H1 (cell line): Measurements from ENCODE around the gene ROBO2.

Experiments used
- CHD1 ChIP-seq: IDR thresholded peaks from 2 replicates; pipeline ENCODE4 v1.6.1; 2012; ENCODE audit warnings: low read depth, low read length, improper control_type of control experiment
- POLR2A ChIP-seq, 2 experiments: IDR thresholded peaks; 1 replicate in 1 of 2; 2 replicates in 1 of 2; pipeline ENCODE4 v1.6.1; 2011; ENCODE audit warnings: low read depth in 2 of 2, low read length in 2 of 2, mild to moderate bottlenecking in 2 of 2; ENCODE audit errors: control extremely low read depth in 1 of 2
- POLR2AphosphoS5 ChIP-seq: IDR thresholded peaks from 2 replicates; pipeline ENCODE4 v1.6.1; 2011; ENCODE audit warnings: low read depth, low read length
- RAD21 ChIP-seq, 2 experiments: IDR thresholded peaks in 1 of 2; conservative IDR thresholded peaks in 1 of 2; 2 replicates each; pipeline ENCODE4 v1.6.1; 2011; ENCODE audit warnings: low read depth in 2 of 2, low read length in 2 of 2, improper control_type of control experiment in 1 of 2, inconsistent platforms in 1 of 2, mild to moderate bottlenecking in 1 of 2, moderate library complexity in 1 of 2

DNA sequence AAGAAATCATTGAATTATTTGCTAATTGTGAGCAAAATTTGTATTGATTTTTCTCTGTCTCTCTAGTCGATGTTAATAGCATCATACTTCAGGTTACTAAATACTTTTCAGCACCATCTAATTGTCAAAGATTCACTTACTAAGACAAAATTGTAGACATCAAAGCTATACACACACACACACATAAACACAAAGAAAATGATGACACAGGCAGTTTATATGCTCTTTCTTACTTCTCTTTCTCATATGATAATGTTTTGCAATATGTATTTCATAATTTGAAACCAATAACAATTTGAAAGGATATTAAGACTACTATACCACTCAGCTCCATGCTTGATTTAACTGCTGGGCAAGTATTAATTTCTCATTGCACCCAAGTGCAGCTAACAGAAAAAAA, 406.2 kb downstream of the ROBO2 start:
- TF ChIP-seq POLR2AphosphoS5: no peak
- no peak for TF ChIP-seq RAD21 (IDR thresholded peaks at IDR 0.05 in 1 of 2, conservative IDR thresholded peaks at IDR 0.05 in 1 of 2; ENCODE audit: low read depth in 2 of 2, low read length in 2 of 2)
- no peak for TF ChIP-seq POLR2A (IDR thresholded peaks at IDR 0.05; ENCODE audit: control extremely low read depth in 1 of 2, low read depth in 2 of 2, low read length in 2 of 2)
- no peak for TF ChIP-seq CHD1
